Testis (tissue), 2 donors: ENCODE measurements around the gene PHYHIPL.

Experiments
- CTCF ChIP-seq, 3 experiments: fragments of 450-650 bp in 2 of 3; fragments of 200-600 bp in 1 of 3; sonication (generic) in 1 of 3; IDR thresholded peaks; one replicate each; pipeline ENCODE4 v1.5.1; 2016 to 2019; ENCODE audit warnings: antibody characterized with exemption in 3 of 3, mild to moderate bottlenecking in 2 of 3, moderate library complexity in 1 of 3
- POLR2A ChIP-seq: fragments of 450-650 bp; IDR thresholded peaks from one replicate; pipeline ENCODE4 v1.6.1; 2017; ENCODE audit warnings: antibody characterized with exemption, mild to moderate bottlenecking, moderate library complexity

GRCh38 chr10:59268460-59268859, 92.0 kb downstream of the PHYHIPL start:
- TF ChIP-seq CTCF (IDR thresholded peaks at IDR 0.05), result no peak
- TF ChIP-seq POLR2A, result no peak
